Naive B cell (primary cell): Measurements from ENCODE around the gene HDAC9. TPM values are rescaled to one million over a fixed set of nuclear protein-coding genes. Genes with fewer than 3 reads are reported as not detected.
"Not testable (repeated sequence)": the region's sequence is repeated elsewhere in the genome, so short reads cannot be mapped to it uniquely, and the experiment has no call there.

Experiments used
- ATAC-seq, 2 donors: fragments of 150-1000 bp; cut with Tn5 transposase; 2 replicates each; pipeline ENCODE4 v1.10.0; 2021; ENCODE audit warnings: low read depth in 2 of 2, mild to moderate bottlenecking in 2 of 2, moderate library complexity in 2 of 2
- DNase-seq: peaks from one replicate; pipeline ENCODE4 v3.0.0; 2022
- H3K27ac Mint-ChIP-seq, 6 donors: one replicate each; pipeline ENCODE4 v1.8.0; 2020 to 2022; ENCODE audit warnings: mild to moderate bottlenecking in 6 of 6, mixed read lengths in 6 of 6, moderate library complexity in 5 of 6, inconsistent platforms in 2 of 6
- H3K27me3 Mint-ChIP-seq, 3 donors: one replicate each; pipeline ENCODE4 v1.8.0; 2021 to 2022; ENCODE audit warnings: mixed read lengths in 3 of 3, mild to moderate bottlenecking in 1 of 3
- H3K36me3 Mint-ChIP-seq, 2 donors: one replicate each; pipeline ENCODE4 v1.8.0; 2020 to 2022; ENCODE audit warnings: mixed read lengths in 2 of 2, inconsistent platforms in 1 of 2, mild to moderate bottlenecking in 1 of 2
- H3K4me1 Mint-ChIP-seq, 3 donors: one replicate each; pipeline ENCODE4 v1.8.0; 2020 to 2022; ENCODE audit warnings: mixed read lengths in 3 of 3, inconsistent platforms in 1 of 3, mild to moderate bottlenecking in 1 of 3, moderate library complexity in 1 of 3
- H3K4me3 Mint-ChIP-seq, 8 donors: one replicate each; pipeline ENCODE4 v1.8.0; 2020 to 2022; ENCODE audit warnings: mild to moderate bottlenecking in 8 of 8, mixed read lengths in 8 of 8, moderate library complexity in 8 of 8, inconsistent platforms in 2 of 8
- H3K9me3 Mint-ChIP-seq, 7 donors: one replicate each; pipeline ENCODE4 v1.8.0; 2020 to 2022; ENCODE audit warnings: mixed read lengths in 7 of 7, mild to moderate bottlenecking in 5 of 7, inconsistent platforms in 2 of 7, moderate library complexity in 1 of 7
- polyA plus RNA-seq, 6 donors: library from polyadenylated mRNA; unstranded; fragments of 300-500 nt; fragmentation: Illumina TruSeq; gene quantifications; one replicate each; pipeline ENCODE4 v1.2.3, GENCODE V29; 2021; ENCODE audit warnings: low read depth in 6 of 6

The HDAC9 gene
- polyA plus RNA-seq, 6 donors from 2014 or later, result 86.5 to 123 (median 108) TPM

GRCh38 chr7:18715988-18716387 is 220.4 kb downstream of the HDAC9 start:
- no peaks in the 10 kb centered on the region for H3K4me1 Mint-ChIP-seq
- H3K36me3 Mint-ChIP-seq, result no peaks in the 10 kb centered on the region
- no peak overlapping the region for H3K27ac Mint-ChIP-seq

GRCh38 chr7:18721429-18721828 is 225.9 kb downstream of the HDAC9 start:
- no peak for ATAC-seq
- Mint-ChIP-seq H3K36me3 (no peaks in the 10 kb centered on the region), H3K27me3 (no peaks in the 10 kb centered on the region), H3K4me3 (no peak overlapping the region), H3K9me3 (no peaks in the 10 kb centered on the region), H3K4me1 (no peaks in the 10 kb centered on the region), H3K27ac (no peak overlapping the region)
- DNase-seq, result no peak

More at GRCh38 chr7:18715988-18716387, 220.4 kb downstream of the HDAC9 start:
- ATAC-seq (no peak), DNase-seq (no peak)
- Mint-ChIP-seq H3K9me3 (no peaks in the 10 kb centered on the region), H3K4me3 (no peak overlapping the region), H3K27me3 (no peaks in the 10 kb centered on the region)

- Mint-ChIP-seq H3K9me3 (no peaks in the 10 kb centered on the region), H3K27me3 (no peaks in the 10 kb centered on the region), H3K27ac (no peak overlapping the region), H3K4me1 (no peaks in the 10 kb centered on the region), H3K4me3 (no peak overlapping the region), H3K36me3 (peaks cover 0 to 9% of the 10 kb centered on the region in 2 donors)
- DNase-seq, result no peak
- no peak for ATAC-seq
These were observed 228.8 kb downstream of the HDAC9 start for GRCh38 chr7:18724318-18724717.

GRCh38 chr7:18727115-18727870 is 231.7 kb downstream of the HDAC9 start:
- H3K27ac Mint-ChIP-seq, result peak overlapping the region in 1 of 6 donors; percentile 47
- H3K9me3 Mint-ChIP-seq, result no peaks in the 10 kb centered on the region
- ATAC-seq (no peak), DNase-seq (no peak)
- H3K4me1 Mint-ChIP-seq, result no peaks in the 10 kb centered on the region
- H3K4me3 Mint-ChIP-seq, result no peak overlapping the region
- H3K36me3 Mint-ChIP-seq, result peaks cover 0 to 9% of the 10 kb centered on the region in 2 donors
- no peaks in the 10 kb centered on the region for H3K27me3 Mint-ChIP-seq

- not testable (repeated sequence) for H3K36me3 Mint-ChIP-seq, H3K27ac Mint-ChIP-seq, H3K9me3 Mint-ChIP-seq, ATAC-seq, H3K27me3 Mint-ChIP-seq
- Mint-ChIP-seq H3K4me3 (peak overlapping the region in 2 of 8 donors; percentile 13 to 65), H3K4me1 (peaks cover 11 to 23% (median 20%) of the 10 kb centered on the region in 3 donors)
- peak; percentile 15 for DNase-seq
These were observed 240.5 kb downstream of the HDAC9 start for GRCh38 chr7:18736012-18736411.

- peaks cover 0 to 9% of the 10 kb centered on the region in 2 donors for H3K36me3 Mint-ChIP-seq
- H3K4me3 Mint-ChIP-seq, result no peak overlapping the region
- peak overlapping the region in 2 of 6 donors; percentile 4 to 70 for H3K27ac Mint-ChIP-seq
- peaks cover 11 to 17% (median 17%) of the 10 kb centered on the region in 3 donors for H3K4me1 Mint-ChIP-seq
- no peaks in the 10 kb centered on the region for H3K27me3 Mint-ChIP-seq
- peaks cover 0 to 5% (median 3%) of the 10 kb centered on the region in 7 donors for H3K9me3 Mint-ChIP-seq
- DNase-seq (no peak), ATAC-seq (no peak)
These were observed 245.0 kb downstream of the HDAC9 start for GRCh38 chr7:18740579-18740988.

- Mint-ChIP-seq H3K27me3 (no peaks in the 10 kb centered on the region), H3K36me3 (peaks cover 0 to 14% of the 10 kb centered on the region in 2 donors), H3K9me3 (no peaks in the 10 kb centered on the region), H3K4me1 (no peaks in the 10 kb centered on the region), H3K4me3 (no peak overlapping the region), H3K27ac (no peak overlapping the region)
- ATAC-seq (no peak), DNase-seq (no peak)
These were observed 258.5 kb downstream of the HDAC9 start for GRCh38 chr7:18753972-18754610.

GRCh38 chr7:18754766-18755165 is 259.2 kb downstream of the HDAC9 start:
- H3K36me3 Mint-ChIP-seq, result peaks cover 0 to 8% of the 10 kb centered on the region in 2 donors

GRCh38 chr7:18755793-18756192 is 260.2 kb downstream of the HDAC9 start:
- no peaks in the 10 kb centered on the region for H3K9me3 Mint-ChIP-seq
- no peak for DNase-seq
- ATAC-seq, result no peak
- H3K27me3 Mint-ChIP-seq, result no peaks in the 10 kb centered on the region
- H3K36me3 Mint-ChIP-seq, result peaks cover 0 to 2% of the 10 kb centered on the region in 2 donors
- H3K4me3 Mint-ChIP-seq, result no peak overlapping the region
- no peaks in the 10 kb centered on the region for H3K4me1 Mint-ChIP-seq
- H3K27ac Mint-ChIP-seq, result no peak overlapping the region

More at GRCh38 chr7:18754766-18755165, 259.2 kb downstream of the HDAC9 start:
- Mint-ChIP-seq H3K9me3 (no peaks in the 10 kb centered on the region), H3K27ac (no peak overlapping the region), H3K27me3 (no peaks in the 10 kb centered on the region), H3K4me1 (no peaks in the 10 kb centered on the region), H3K4me3 (no peak overlapping the region)
- ATAC-seq (no peak), DNase-seq (no peak)

- Mint-ChIP-seq H3K9me3 (no peaks in the 10 kb centered on the region), H3K27me3 (no peaks in the 10 kb centered on the region), H3K27ac (no peak overlapping the region), H3K4me1 (no peaks in the 10 kb centered on the region), H3K4me3 (no peak overlapping the region), H3K36me3 (no peaks in the 10 kb centered on the region)
- ATAC-seq (no peak), DNase-seq (no peak)
These were observed 261.0 kb downstream of the HDAC9 start for GRCh38 chr7:18756378-18757050.

- H3K36me3 Mint-ChIP-seq, result no peaks in the 10 kb centered on the region
- no peaks in the 10 kb centered on the region for H3K9me3 Mint-ChIP-seq
- no peaks in the 10 kb centered on the region for H3K27me3 Mint-ChIP-seq
- DNase-seq (no peak), ATAC-seq (no peak)
- no peaks in the 10 kb centered on the region for H3K4me1 Mint-ChIP-seq
- no peak overlapping the region for H3K4me3 Mint-ChIP-seq
- H3K27ac Mint-ChIP-seq, result no peak overlapping the region
These were observed 264.5 kb downstream of the HDAC9 start for GRCh38 chr7:18760046-18760445.

GRCh38 chr7:18760631-18761445 is 265.3 kb downstream of the HDAC9 start:
- DNase-seq, result no peak
- H3K27me3 Mint-ChIP-seq, result no peaks in the 10 kb centered on the region

GRCh38 chr7:18762189-18762588 is 266.6 kb downstream of the HDAC9 start:
- no peaks in the 10 kb centered on the region for H3K4me1 Mint-ChIP-seq
- no peaks in the 10 kb centered on the region for H3K9me3 Mint-ChIP-seq
- H3K36me3 Mint-ChIP-seq, result no peaks in the 10 kb centered on the region
- no peak for DNase-seq
- no peaks in the 10 kb centered on the region for H3K27me3 Mint-ChIP-seq
- no peak for ATAC-seq
- H3K27ac Mint-ChIP-seq, result no peak overlapping the region
- no peak overlapping the region for H3K4me3 Mint-ChIP-seq

More at GRCh38 chr7:18760631-18761445, 265.3 kb downstream of the HDAC9 start:
- H3K4me3 Mint-ChIP-seq, result no peak overlapping the region
- H3K9me3 Mint-ChIP-seq, result no peaks in the 10 kb centered on the region
- H3K4me1 Mint-ChIP-seq, result no peaks in the 10 kb centered on the region
- H3K36me3 Mint-ChIP-seq, result no peaks in the 10 kb centered on the region
- H3K27ac Mint-ChIP-seq, result peak overlapping the region in 1 of 6 donors; percentile 26
- ATAC-seq, result no peak
